OCI-LY7 (cell line): ENCODE measurements around the gene CLEC5A. TPM values are rescaled to one million over a fixed set of nuclear protein-coding genes. Genes with fewer than 3 reads are reported as not detected.
A peak's percentile ranks its signal among the peaks of the same experiment; 100 is the strongest.

Source experiments
- BruUV-seq: library from RNA; stranded (reverse); fragments of 400-500 nt; replicated peaks from 2 replicates; lab custom pipeline; 2021; lab: Mats Ljungman, UMichigan
- CTCF ChIA-PET: fragments of 300-600 bp; sonication (Branson Sonifier 250); formaldehyde crosslinking; loops from one replicate; lab custom pipeline; 2022; ENCODE audit warnings: antibody characterized with exemption; ENCODE audit not compliant: unreplicated experiment; lab: Charles Lee
- POLR2A ChIA-PET: fragments of 300-600 bp; sonication (Branson Sonifier 250); formaldehyde crosslinking; loops from one replicate; lab custom pipeline; 2022; ENCODE audit warnings: antibody characterized with exemption; lab: Charles Lee
- DNase-seq: peaks from one replicate; pipeline ENCODE4 v3.0.0-alpha.2; 2015; ENCODE audit warnings: low spot score
- H2AFZ ChIP-seq: fragments of 200-600 bp; sonication (generic), shearing (Covaris generic); 2 replicates; pipeline ENCODE4 v1.6.1; 2014; ENCODE audit warnings: mild to moderate bottlenecking, antibody characterized with exemption, low read length, moderate library complexity
- H3K27ac ChIP-seq: fragments of 200-600 bp; sonication (generic); 2 replicates; pipeline ENCODE4 v1.5.1; 2014; ENCODE audit warnings: mixed run types, low read depth, mild to moderate bottlenecking, moderate library complexity, low read length, inconsistent platforms; ENCODE audit not compliant: poor library complexity, severe bottlenecking
- H3K36me3 ChIP-seq: fragments of 200-600 bp; sonication (generic); 2 replicates; pipeline ENCODE4 v1.6.1; 2014; ENCODE audit warnings: mild to moderate bottlenecking, antibody characterized with exemption, low read length, moderate library complexity, mixed read lengths; ENCODE audit not compliant: insufficient read depth
- H3K4me1 ChIP-seq: fragments of 200-600 bp; sonication (generic); 2 replicates; pipeline ENCODE4 v1.5.1; 2014; ENCODE audit warnings: mild to moderate bottlenecking, low read length; ENCODE audit not compliant: insufficient read depth, poor library complexity, severe bottlenecking
- H3K4me2 ChIP-seq: fragments of 200-600 bp; sonication (generic); 2 replicates; pipeline ENCODE4 v1.6.1; 2014; ENCODE audit warnings: mild to moderate bottlenecking, low read length
- H3K4me3 ChIP-seq: fragments of 200-600 bp; sonication (generic); 2 replicates; pipeline ENCODE4 v1.5.1; 2014; ENCODE audit warnings: mild to moderate bottlenecking, low read depth, low read length; ENCODE audit not compliant: poor library complexity, severe bottlenecking
- H3K79me2 ChIP-seq: fragments of 200-600 bp; sonication (generic); 2 replicates; pipeline ENCODE4 v1.6.1; 2016; ENCODE audit warnings: low read depth, mild to moderate bottlenecking, low read length, moderate library complexity, mixed read lengths; ENCODE audit not compliant: insufficient read depth
- H3K9me2 ChIP-seq: fragments of 200-600 bp; sonication (generic); 2 replicates; pipeline ENCODE4 v1.6.1; 2016; ENCODE audit warnings: mild to moderate bottlenecking, low read length, mixed read lengths; ENCODE audit not compliant: insufficient read depth
- H3K9me3 ChIP-seq: fragments of 200-600 bp; sonication (generic); 2 replicates; pipeline ENCODE4 v1.6.1; 2014; ENCODE audit warnings: mild to moderate bottlenecking, mixed run types, low read length, mixed read lengths
- H4K20me1 ChIP-seq: fragments of 200-600 bp; sonication (generic); 2 replicates; pipeline ENCODE4 v1.6.1; 2014; ENCODE audit warnings: mild to moderate bottlenecking, antibody characterized with exemption, low read length, moderate library complexity, mixed read lengths; ENCODE audit not compliant: insufficient read depth
- CTCF ChIP-seq: fragments of 200-600 bp; sonication (generic); conservative IDR thresholded peaks from 2 replicates; pipeline ENCODE4 v1.5.1; 2014; ENCODE audit warnings: mild to moderate bottlenecking, antibody characterized with exemption, low read length, moderate library complexity, mixed read lengths
- EZH2phosphoT487 ChIP-seq: fragments of 200-600 bp; sonication (generic); IDR thresholded peaks from 2 replicates; pipeline ENCODE4 v1.6.1; 2018; ENCODE audit warnings: low read depth, borderline replicate concordance, mild to moderate bottlenecking, mixed run types, antibody characterized with exemption, low read length, moderate library complexity, mixed read lengths
- intact Hi-C: fragments of 100-400 bp; cut with micrococcal nuclease; formaldehyde crosslinking; loops from one replicate; pipeline ENCODE4 v1.10.0; 2022; ENCODE audit not compliant: unreplicated experiment
- total RNA-seq, 2 experiments: library from RNA; depleted of rRNA in 1 of 2; stranded (reverse); fragments of >200 nt in 1 of 2; shearing (Covaris generic) in 1 of 2; gene quantifications; 2 replicates each; pipeline ENCODE4 v1.2.3, GENCODE V29; 2014 to 2022

The CLEC5A gene
- total RNA-seq, 2 experiments from 2014 or later, result not detected

GRCh38 chr7:141960687-141961422 lies 14.1 kb upstream of the CLEC5A start:
- Histone ChIP-seq H3K4me1 (peaks cover 23% of the 10 kb centered on the region), H3K4me2 (peak overlapping the region; percentile 46)
- intact Hi-C loops, result no loop called here

GRCh38 chr7:141956084-141956483 lies 9.3 kb upstream of the CLEC5A start:
- intact Hi-C loops, result no loop called here
- Histone ChIP-seq H3K9me2 (no peaks in the 10 kb centered on the region), H3K79me2 (no peaks in the 10 kb centered on the region), H3K4me2 (no peak overlapping the region), H3K36me3 (no peaks in the 10 kb centered on the region), H3K27ac (no peak overlapping the region), H3K4me1 (peaks cover 19% of the 10 kb centered on the region), H2AFZ (peak overlapping the region; percentile 34; the same call in 1 of the 2 replicates), H3K4me3 (no peak overlapping the region), H3K9me3 (no peaks in the 10 kb centered on the region), H4K20me1 (no peaks in the 10 kb centered on the region)
- ChIA-PET POLR2A (no interaction called here), CTCF (no interaction called here)
- BruUV-seq, result no TSS peak
- DNase-seq, result no peak
- TF ChIP-seq CTCF (no peak), EZH2phosphoT487 (no peak)

More at GRCh38 chr7:141960687-141961422, 14.1 kb upstream of the CLEC5A start:
- POLR2A ChIA-PET, result no interaction called here
- CTCF ChIA-PET, result no interaction called here
- BruUV-seq, result no TSS peak
- Histone ChIP-seq H4K20me1 (no peaks in the 10 kb centered on the region), H3K27ac (peak overlapping the region; percentile 65), H3K9me2 (no peaks in the 10 kb centered on the region), H2AFZ (peak overlapping the region; percentile 56; the same call in 1 of the 2 replicates), H3K9me3 (0 out of 2 replicates have a peak, but pooled peaks cover 3% of the 10 kb centered on the region), H3K4me3 (no peak overlapping the region), H3K36me3 (no peaks in the 10 kb centered on the region), H3K79me2 (no peaks in the 10 kb centered on the region)
- DNase-seq, result peak; percentile 78
- TF ChIP-seq CTCF (no peak), EZH2phosphoT487 (no peak)

GRCh38 chr7:141954334-141954733 lies 7.6 kb upstream of the CLEC5A start:
- CTCF ChIA-PET, result no interaction called here
- no peak overlapping the region for H3K4me3 ChIP-seq
- intact Hi-C loops, result no loop called here
- TF ChIP-seq EZH2phosphoT487 (no peak), CTCF (no peak)
- no peaks in the 10 kb centered on the region for H3K36me3 ChIP-seq
- H3K4me1 ChIP-seq, result peaks cover 6% of the 10 kb centered on the region
- POLR2A ChIA-PET, result interaction anchor here (1.5 kb wide), 1 partner anchor 10 kb away, joined by 4 read pairs; no protein-coding TSS in a partner anchor
- no peak overlapping the region for H3K4me2 ChIP-seq
- DNase-seq, result no peak
- no peaks in the 10 kb centered on the region for H4K20me1 ChIP-seq
- no peak overlapping the region for H3K27ac ChIP-seq
- H3K9me3 ChIP-seq, result no peaks in the 10 kb centered on the region
- H3K79me2 ChIP-seq, result no peaks in the 10 kb centered on the region
- BruUV-seq, result no TSS peak
- H2AFZ ChIP-seq, result no peak overlapping the region
- H3K9me2 ChIP-seq, result no peaks in the 10 kb centered on the region
